Measurements from ENCODE around the gene GPAT2.
"Not testable (repeated sequence)": the region's sequence is repeated elsewhere in the genome, so short reads cannot be mapped to it uniquely, and the experiment has no call there.

GPAT2 gene, protein sequence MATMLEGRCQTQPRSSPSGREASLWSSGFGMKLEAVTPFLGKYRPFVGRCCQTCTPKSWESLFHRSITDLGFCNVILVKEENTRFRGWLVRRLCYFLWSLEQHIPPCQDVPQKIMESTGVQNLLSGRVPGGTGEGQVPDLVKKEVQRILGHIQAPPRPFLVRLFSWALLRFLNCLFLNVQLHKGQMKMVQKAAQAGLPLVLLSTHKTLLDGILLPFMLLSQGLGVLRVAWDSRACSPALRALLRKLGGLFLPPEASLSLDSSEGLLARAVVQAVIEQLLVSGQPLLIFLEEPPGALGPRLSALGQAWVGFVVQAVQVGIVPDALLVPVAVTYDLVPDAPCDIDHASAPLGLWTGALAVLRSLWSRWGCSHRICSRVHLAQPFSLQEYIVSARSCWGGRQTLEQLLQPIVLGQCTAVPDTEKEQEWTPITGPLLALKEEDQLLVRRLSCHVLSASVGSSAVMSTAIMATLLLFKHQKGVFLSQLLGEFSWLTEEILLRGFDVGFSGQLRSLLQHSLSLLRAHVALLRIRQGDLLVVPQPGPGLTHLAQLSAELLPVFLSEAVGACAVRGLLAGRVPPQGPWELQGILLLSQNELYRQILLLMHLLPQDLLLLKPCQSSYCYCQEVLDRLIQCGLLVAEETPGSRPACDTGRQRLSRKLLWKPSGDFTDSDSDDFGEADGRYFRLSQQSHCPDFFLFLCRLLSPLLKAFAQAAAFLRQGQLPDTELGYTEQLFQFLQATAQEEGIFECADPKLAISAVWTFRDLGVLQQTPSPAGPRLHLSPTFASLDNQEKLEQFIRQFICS

GRCh38 chr2:96034792-96035191 is at the start of gene GPAT2:
Gene GPAT2 (minus strand): TSS chr2:96034916. CDS start chr2:96032359, 2,557 bp downstream.
- not testable (repeated sequence) for DNase-seq (ENCODE audit: low read depth)

DNA sequence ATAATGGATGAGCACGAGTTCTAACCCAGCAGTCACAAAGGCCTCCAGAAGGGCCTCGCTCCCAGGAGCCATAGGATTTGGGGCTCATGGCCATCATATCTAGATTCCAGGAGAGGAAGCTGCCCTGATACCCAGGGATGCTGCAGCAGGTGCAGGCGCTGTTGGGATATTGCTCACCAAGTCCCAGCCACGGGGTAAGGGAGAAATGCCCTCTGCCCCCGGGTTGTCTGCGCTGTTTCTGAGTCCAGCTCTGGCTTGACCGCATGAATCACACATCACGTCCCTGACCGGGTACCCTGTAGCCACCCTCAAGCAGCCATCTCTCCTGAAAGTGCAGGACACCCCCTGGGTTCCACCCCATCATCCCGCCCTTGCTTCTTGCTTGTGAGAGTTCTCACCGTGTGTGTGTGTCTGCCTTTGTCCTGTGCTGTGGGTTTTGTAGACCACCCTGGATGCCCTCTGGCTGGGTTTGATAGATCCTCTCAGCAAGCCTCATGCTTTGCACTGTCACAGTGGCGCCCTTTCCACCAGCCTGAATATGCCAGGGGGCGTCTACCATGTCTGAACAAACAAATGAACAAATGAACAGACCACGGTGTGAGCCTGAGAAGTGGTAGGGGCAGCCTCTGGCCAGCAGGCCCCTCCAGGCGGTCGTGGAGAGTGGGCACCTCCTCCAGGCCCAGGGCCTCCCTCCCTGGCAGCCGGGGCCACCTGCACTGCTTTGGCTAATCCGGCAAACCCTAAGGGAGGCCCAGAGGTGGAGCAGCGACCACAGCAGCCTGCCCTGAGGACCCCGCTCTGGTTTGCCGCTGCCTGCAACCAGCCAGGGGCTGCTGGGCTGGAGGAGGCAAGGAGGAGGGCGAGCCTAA is 49.5 kb upstream of the GPAT2 start:
- DNase-seq (ENCODE audit: low read depth) = no peak

GRCh38 chr2:96083064-96083939 is 48.6 kb upstream of the GPAT2 start:
- DNase-seq (ENCODE audit: low read depth) = no peak

DNA sequence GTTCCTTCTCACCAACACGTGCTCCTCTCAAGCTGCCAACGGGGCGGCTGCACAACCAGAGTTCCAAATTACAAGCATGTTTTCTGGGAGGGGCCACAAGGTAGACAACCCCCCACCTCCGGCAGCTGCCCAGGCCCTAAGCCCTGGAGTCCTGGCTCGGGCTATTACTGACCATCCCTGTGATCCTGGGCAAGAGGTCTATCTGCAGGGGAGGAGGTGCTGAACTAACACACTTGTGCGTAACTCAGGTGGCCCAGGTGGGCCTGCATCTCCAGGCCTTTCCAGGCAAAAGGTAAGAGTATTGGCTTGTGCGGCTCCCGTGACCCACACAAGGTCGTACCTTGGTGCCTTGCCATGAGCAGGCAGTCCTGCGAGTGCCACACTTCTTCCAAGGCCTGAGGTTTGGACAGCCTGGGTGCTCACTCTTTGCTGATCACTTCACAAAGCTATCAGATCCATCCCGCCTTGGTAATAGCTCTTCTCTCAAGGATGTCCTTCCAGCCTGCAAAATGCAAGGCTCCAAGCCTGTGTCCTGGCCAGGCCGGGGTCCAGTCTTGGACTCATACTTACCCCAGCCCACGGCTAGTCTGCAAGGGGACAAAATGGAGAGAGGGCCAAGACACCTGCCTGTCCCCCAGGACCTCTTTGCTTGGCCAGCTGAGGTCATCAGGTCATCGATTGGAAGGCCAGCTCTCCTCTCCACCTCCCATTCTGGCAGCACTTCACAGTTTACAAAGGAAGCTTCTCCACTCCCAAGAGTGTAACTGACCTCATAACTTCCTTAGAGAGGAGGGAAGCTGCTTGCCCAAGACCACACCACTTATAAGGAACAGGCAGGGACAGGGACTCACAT is 47.7 kb upstream of the GPAT2 start:
- no peak for DNase-seq (ENCODE audit: low read depth)

DNA sequence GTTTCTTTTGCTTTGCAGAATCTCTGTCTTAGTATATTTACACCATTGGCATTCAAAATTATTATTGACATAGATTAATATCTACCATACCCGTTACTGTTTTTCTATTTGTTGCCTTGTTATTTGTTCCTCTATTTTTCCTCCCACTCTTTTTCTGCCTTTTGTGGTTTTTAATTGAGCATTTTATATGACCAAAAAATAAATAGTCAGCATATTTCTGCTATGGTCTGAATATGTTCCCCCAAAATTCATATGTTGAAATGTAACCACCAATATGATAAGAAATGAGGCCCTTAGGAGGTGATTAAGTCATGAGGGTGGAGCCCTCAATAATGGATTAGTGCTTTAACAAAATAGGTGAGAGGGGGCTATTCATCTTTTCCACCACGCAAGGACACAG is 46.3 kb upstream of the GPAT2 start:
- no peak for DNase-seq (ENCODE audit: low read depth)

DNA sequence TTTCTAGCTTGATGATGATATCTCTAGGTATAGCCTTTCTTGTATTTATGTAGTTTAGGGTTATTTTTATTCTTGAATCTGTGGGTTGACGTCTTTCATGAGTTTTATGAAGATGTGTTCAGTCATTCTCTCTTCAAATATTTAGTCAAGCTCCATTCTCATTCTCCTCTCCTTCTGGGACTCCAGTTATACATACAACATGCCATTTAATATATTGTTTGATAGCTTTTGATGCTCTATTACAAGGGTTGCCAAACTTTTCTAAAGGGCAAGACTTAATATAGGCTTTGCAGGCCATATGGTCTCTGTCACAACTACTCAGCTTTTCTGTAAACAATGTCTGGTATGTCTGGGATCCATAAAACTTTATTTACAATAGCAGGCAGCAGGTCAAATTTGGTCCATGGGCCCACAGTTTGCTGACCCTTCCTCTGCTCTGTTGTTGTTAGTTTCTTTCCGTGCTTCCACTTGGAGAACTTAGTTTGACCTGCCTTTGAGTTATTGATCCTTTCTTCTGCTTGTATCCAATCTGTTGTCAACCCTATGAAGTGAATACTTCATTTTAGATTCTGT is 40.6 kb upstream of the GPAT2 start:
- DNase-seq (ENCODE audit: low read depth) = no peak

DNA sequence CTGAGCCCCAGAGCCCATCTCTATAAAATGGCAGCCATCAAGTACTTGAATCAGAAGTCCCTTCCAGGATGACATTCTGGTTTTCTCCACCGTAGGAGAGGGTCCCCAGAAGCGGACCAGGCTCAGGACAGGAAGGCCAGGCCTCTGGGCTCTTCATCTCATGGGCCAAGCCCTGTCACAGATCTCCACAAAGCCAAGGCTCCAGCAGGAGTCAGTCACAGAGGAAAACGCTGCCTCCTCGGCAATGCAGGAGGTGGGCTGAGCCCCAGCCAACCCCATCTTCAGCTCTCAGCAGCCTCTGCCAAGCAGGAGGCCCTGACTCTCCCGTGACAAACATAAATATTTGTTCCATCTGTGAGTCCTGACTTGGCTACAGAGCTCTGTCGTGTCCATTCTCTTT is 39.4 kb upstream of the GPAT2 start:
- DNase-seq (ENCODE audit: low read depth) = no peak

DNA sequence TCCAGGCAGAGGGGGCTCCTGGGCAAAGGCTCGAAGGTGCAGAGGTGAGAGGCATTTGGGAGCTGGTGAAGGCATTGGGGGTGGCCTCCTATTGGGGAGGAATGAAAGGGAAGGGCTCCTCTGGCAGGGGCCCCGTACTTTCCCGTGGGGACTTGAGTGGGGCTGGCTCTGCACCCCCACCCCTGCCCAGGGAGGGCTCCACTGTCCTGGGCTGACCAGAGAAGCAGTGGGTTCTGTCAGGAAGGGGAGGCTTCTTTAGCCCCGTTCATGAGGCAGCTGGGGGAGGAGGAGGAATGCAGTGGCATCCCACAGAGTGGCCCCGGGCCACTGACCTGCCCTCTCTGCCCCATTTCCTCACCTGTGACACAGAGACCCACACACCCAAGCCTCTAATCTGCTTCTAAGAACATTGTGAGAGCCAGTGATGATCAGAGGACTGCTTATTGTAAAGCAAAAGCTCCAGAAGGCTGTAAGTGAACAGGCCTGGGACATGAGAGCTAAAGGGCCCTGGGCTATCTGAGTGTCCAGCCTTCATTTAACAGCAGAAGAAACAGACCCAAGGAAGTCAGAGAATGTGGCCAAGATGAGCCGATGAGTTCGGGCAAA is 38.6 kb upstream of the GPAT2 start:
- no peak for DNase-seq (ENCODE audit: low read depth)

- DNase-seq (ENCODE audit: low read depth) = no peak
Observed at GRCh38 chr2:96072746-96073145, 38.0 kb upstream of the GPAT2 start.

DNA sequence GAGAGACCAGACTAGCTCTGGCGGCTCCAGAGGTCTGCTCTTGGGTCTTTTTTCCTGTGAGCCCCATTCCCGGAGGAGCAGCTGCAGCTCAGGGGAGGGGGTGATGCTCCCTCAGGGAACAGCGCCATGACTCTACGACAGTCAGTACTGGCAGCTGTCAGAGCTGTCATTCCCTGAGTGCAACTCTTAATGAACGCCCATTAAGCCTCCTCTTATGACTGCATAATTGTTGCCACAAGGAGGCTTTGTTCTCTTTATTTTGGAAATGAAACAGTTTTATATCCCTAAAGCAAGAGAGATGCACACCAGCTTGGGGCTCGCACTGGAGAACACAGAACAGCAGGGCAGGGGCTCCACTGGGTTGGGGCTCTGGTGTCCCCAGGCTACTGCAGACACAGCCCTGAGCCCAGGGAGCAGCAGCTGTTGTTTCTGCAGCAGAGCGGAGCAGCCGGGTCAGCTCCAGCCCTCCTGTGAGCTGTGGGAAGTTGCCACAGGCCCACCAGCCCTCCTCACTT is 37.3 kb upstream of the GPAT2 start:
- not testable (repeated sequence) for DNase-seq (ENCODE audit: low read depth)

GRCh38 chr2:96071087-96071976 is 36.6 kb upstream of the GPAT2 start:
- DNase-seq (ENCODE audit: low read depth) = not testable (repeated sequence)

- not testable (repeated sequence) for DNase-seq (ENCODE audit: low read depth)
Observed at GRCh38 chr2:96070351-96070750, 35.6 kb upstream of the GPAT2 start.

GRCh38 chr2:96069878-96070277 is 35.2 kb upstream of the GPAT2 start:
- not testable (repeated sequence) for DNase-seq (ENCODE audit: low read depth)

DNA sequence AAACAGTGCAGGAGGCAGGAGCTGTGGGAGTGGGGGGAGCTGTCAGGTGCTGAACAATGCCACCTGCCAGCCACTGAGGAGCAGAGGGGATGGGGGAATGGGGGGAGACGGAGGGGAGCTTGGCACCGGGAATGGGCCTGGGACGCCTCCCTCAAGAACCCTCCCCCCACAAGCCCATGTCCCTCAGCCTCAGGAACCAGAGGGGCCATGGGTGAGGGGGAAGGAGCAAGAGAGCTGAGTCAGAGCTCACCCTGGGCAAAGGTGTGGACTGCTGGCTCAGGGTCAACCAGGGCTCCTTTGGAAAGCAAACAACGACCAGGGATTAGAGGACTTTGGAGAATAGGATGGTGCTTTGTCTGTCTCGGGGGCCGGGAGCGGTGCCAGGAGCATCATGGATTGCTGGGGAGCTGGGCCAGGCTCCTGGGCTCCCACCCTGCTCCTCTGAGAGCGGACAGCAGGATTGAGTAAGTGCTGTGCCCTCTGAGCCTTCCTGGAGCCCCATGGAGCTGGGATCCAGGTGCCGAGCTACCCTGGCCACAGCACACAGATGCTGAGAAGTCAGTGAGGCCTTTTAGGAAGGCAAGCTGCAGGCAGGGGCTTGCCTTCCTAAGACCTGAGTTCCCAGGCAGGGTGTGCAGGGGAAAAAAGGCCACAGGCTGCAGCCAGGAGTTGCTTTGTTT is 33.3 kb upstream of the GPAT2 start:
- not testable (repeated sequence) for DNase-seq (ENCODE audit: low read depth)

DNA sequence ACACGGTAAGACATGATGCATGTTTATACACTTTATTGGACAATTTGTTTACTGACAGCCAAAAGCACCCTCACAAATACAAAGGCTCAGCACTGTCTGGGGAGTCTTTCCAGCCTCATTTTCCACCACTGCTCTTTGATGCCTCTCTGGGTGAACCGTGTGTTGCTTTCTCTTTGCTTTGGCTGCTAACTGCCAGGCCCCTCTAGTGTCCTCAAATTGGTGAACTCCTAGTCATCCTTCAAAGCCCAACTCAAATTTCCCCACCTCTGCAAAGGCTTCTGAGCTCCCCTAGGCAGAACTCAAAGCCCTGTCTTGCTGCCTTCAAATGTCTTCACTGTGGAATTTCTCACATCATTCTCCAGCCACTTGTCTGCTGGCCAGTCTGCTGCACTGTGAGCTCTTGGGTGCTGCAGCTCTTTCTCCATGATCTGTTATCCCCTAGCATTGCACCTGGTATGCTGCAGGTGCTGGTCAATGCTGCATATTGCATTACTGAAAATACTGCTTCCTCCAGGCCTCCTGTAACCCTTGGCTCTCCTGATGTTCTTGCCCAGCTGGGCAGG is 32.5 kb upstream of the GPAT2 start:
- not testable (repeated sequence) for DNase-seq (ENCODE audit: low read depth)

DNA sequence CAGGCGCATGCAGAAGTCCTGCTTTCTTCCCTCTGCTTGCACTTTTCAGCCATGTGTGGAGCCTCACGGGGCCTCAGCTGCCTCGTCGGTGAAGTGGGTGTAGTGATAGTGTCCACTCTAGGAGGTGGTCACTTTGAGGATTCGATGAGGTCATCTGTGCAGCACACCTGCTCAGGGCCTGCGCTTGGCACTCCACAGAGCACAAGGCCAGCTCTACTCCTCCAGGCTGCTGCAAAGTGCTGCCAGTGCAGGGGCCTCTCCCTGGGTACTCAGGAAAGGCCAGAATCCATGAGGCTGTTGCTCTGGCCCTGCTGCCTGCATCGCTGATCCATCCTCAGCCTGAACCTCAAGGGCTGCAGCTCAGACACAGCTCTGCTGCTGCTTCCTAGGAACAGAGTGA is 31.8 kb upstream of the GPAT2 start:
- not testable (repeated sequence) for DNase-seq (ENCODE audit: low read depth)

DNA sequence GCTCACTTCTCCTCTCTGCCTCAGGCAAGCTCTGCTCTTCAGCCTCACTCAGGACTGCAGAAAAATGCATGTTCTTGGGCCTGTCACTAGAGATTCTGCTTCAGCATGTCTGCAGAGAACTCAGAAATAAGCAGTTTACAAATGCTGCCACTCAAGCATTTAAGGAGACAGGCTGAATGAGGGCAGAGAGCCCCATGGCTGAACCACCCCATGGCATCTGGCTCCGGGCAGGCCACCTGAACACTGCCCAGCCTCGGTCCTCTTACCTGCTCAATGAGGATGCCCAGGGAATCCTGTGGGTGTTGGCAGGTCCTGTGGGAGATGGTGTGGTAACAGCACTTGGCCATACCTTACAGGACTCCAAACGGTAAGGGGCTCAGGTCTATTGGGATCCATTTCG is 31.2 kb upstream of the GPAT2 start:
- not testable (repeated sequence) for DNase-seq (ENCODE audit: low read depth)

Data from fibroblast of gingiva (primary cell).